HG03571 (cell line): Measurements from ENCODE around the gene BTF3.

Experiments used
- ATAC-seq: cut with Tn5 transposase; IDR thresholded peaks from one replicate; pipeline ENCODE4 v1.9.1; 2021; ENCODE audit not compliant: unreplicated experiment

The BTF3 gene

GRCh38 chr5:73519531-73520283 is 21.5 kb downstream of the BTF3 start:
- peak; percentile 93 for ATAC-seq

- ATAC-seq = no peak
Measured at GRCh38 chr5:73522989-73523388, 24.7 kb downstream of the BTF3 start.

- ATAC-seq = no peak
Measured at GRCh38 chr5:73523861-73524260, 25.6 kb downstream of the BTF3 start.

- ATAC-seq = no peak
Measured at GRCh38 chr5:73525606-73526203, 27.5 kb downstream of the BTF3 start.

- no peak for ATAC-seq
Measured at GRCh38 chr5:73528248-73528647, 30.0 kb downstream of the BTF3 start.

- ATAC-seq = no peak
Measured at GRCh38 chr5:73529081-73529480, 30.8 kb downstream of the BTF3 start.

GRCh38 chr5:73531356-73531755 is 33.1 kb downstream of the BTF3 start:
- ATAC-seq = no peak

- ATAC-seq = no peak
Measured at GRCh38 chr5:73532195-73532594, 34.0 kb downstream of the BTF3 start.

- no peak for ATAC-seq
Measured at GRCh38 chr5:73534011-73534644, 35.9 kb downstream of the BTF3 start.

GRCh38 chr5:73534971-73535370 is 36.7 kb downstream of the BTF3 start:
- no peak for ATAC-seq

GRCh38 chr5:73539730-73540129 is 41.5 kb downstream of the BTF3 start:
- no peak for ATAC-seq

- no peak for ATAC-seq
Measured at GRCh38 chr5:73540192-73540591, 42.0 kb downstream of the BTF3 start.

- no peak for ATAC-seq
Measured at GRCh38 chr5:73542020-73542419, 43.8 kb downstream of the BTF3 start.

GRCh38 chr5:73544429-73545402 is 46.5 kb downstream of the BTF3 start:
- ATAC-seq = no peak

- no peak for ATAC-seq
Measured at GRCh38 chr5:73545403-73545779, 47.1 kb downstream of the BTF3 start.

- no peak for ATAC-seq
Measured at GRCh38 chr5:73550016-73550415, 51.8 kb downstream of the BTF3 start.

GRCh38 chr5:73552642-73553041 is 54.4 kb downstream of the BTF3 start:
- ATAC-seq = no peak
